ENCODE results near the gene DVL1. TPM values are rescaled to one million over a fixed set of nuclear protein-coding genes. Genes with fewer than 3 reads are reported as not detected.
"Not testable (repeated sequence)": the region's sequence is repeated elsewhere in the genome, so short reads cannot be mapped to it uniquely, and the experiment has no call there.

Gene DVL1
- total and polyA plus RNA-seq, 4 donors: 39.2 to 79.1 (median 62.8) TPM

GRCh38 chr1:1370771-1371300 is 21.6 kb upstream of the DVL1 start:
- WGBS, 2 donors: 79 to 80% methylated on average over 16 of the region's 16 CpGs
- Histone ChIP-seq H3K9ac (ENCODE audit: insufficient read depth in 1 of 2, low read length in 2 of 2) (no peak overlapping the region), H3K27ac (ENCODE audit: low read depth in 1 of 2, low read length in 1 of 2) (no peak overlapping the region), H3K27me3 (ENCODE audit: control insufficient read depth in 3 of 3, insufficient read depth in 3 of 3, low read length in 2 of 3) (no peaks in the 10 kb centered on the region), H3K36me3 (ENCODE audit: control insufficient read depth in 4 of 4, insufficient read depth in 4 of 4, low read length in 4 of 4) (peaks cover 0 to 7% (median 0%) of the 10 kb centered on the region in 4 donors), H3K9me3 (ENCODE audit: control insufficient read depth in 4 of 4, insufficient read depth in 3 of 4, low read length in 3 of 4) (no peaks in the 10 kb centered on the region), H3K4me3 (no peak overlapping the region), H3K4me1 (ENCODE audit: control insufficient read depth in 5 of 5, insufficient read depth in 5 of 5, low read length in 5 of 5) (peaks cover 0 to 17% (median 5%) of the 10 kb centered on the region in 5 donors)
- ATAC-seq (ENCODE audit: insufficient read depth, low FRiP score): no peak
- no peak for DNase-seq
- TF ChIP-seq CTCF (IDR thresholded peaks at IDR 0.05; ENCODE audit: control extremely low read depth, extremely low read depth): no peak

GRCh38 chr1:1370094-1370493 is 20.9 kb upstream of the DVL1 start:
- peaks cover 0 to 17% (median 4%) of the 10 kb centered on the region in 5 donors for H3K4me1 ChIP-seq (ENCODE audit: control insufficient read depth in 5 of 5, insufficient read depth in 5 of 5, low read length in 5 of 5)
- not testable (repeated sequence) for DNase-seq; H3K9ac ChIP-seq (ENCODE audit: insufficient read depth in 1 of 2, low read length in 2 of 2); H3K27ac ChIP-seq (ENCODE audit: low read depth in 1 of 2, low read length in 1 of 2); H3K4me3 ChIP-seq; H3K27me3 ChIP-seq (ENCODE audit: control insufficient read depth in 3 of 3, insufficient read depth in 3 of 3, low read length in 2 of 3); ATAC-seq (ENCODE audit: insufficient read depth, low FRiP score); H3K9me3 ChIP-seq (ENCODE audit: control insufficient read depth in 4 of 4, insufficient read depth in 3 of 4, low read length in 3 of 4); H3K36me3 ChIP-seq (ENCODE audit: control insufficient read depth in 4 of 4, insufficient read depth in 4 of 4, low read length in 4 of 4)
- WGBS, 2 donors: 93 to 95% methylated on average over 14 of the region's 14 CpGs

GRCh38 chr1:1367315-1367714 is 18.1 kb upstream of the DVL1 start:
- H3K4me3 ChIP-seq: no peak overlapping the region
- no peaks in the 10 kb centered on the region for H3K27me3 ChIP-seq (ENCODE audit: control insufficient read depth in 3 of 3, insufficient read depth in 3 of 3, low read length in 2 of 3)
- no peak for ATAC-seq (ENCODE audit: insufficient read depth, low FRiP score)

GRCh38 chr1:1366699-1367066 is 17.5 kb upstream of the DVL1 start:
- Histone ChIP-seq H3K4me1 (ENCODE audit: control insufficient read depth in 5 of 5, insufficient read depth in 5 of 5, low read length in 5 of 5) (peaks cover 0 to 6% (median 3%) of the 10 kb centered on the region in 5 donors), H3K27me3 (ENCODE audit: control insufficient read depth in 3 of 3, insufficient read depth in 3 of 3, low read length in 2 of 3) (no peaks in the 10 kb centered on the region), H3K36me3 (ENCODE audit: control insufficient read depth in 4 of 4, insufficient read depth in 4 of 4, low read length in 4 of 4) (no peaks in the 10 kb centered on the region), H3K27ac (ENCODE audit: low read depth in 1 of 2, low read length in 1 of 2) (no peak overlapping the region), H3K9me3 (ENCODE audit: control insufficient read depth in 4 of 4, insufficient read depth in 3 of 4, low read length in 3 of 4) (no peaks in the 10 kb centered on the region), H3K9ac (ENCODE audit: insufficient read depth in 1 of 2, low read length in 2 of 2) (no peak overlapping the region), H3K4me3 (no peak overlapping the region)
- TF ChIP-seq CTCF (IDR thresholded peaks at IDR 0.05; ENCODE audit: control extremely low read depth, extremely low read depth): no peak
- DNase-seq (peak in 1 of 3 donors; percentile 49), ATAC-seq (ENCODE audit: insufficient read depth, low FRiP score) (no peak)
- WGBS, 2 donors: 97% methylated on average over 3 of the region's 3 CpGs

More at GRCh38 chr1:1367315-1367714, 18.1 kb upstream of the DVL1 start:
- Histone ChIP-seq H3K4me1 (ENCODE audit: control insufficient read depth in 5 of 5, insufficient read depth in 5 of 5, low read length in 5 of 5) (peaks cover 0 to 6% (median 0%) of the 10 kb centered on the region in 5 donors), H3K9ac (ENCODE audit: insufficient read depth in 1 of 2, low read length in 2 of 2) (no peak overlapping the region), H3K27ac (ENCODE audit: low read depth in 1 of 2, low read length in 1 of 2) (no peak overlapping the region), H3K36me3 (ENCODE audit: control insufficient read depth in 4 of 4, insufficient read depth in 4 of 4, low read length in 4 of 4) (no peaks in the 10 kb centered on the region), H3K9me3 (ENCODE audit: control insufficient read depth in 4 of 4, insufficient read depth in 3 of 4, low read length in 3 of 4) (no peaks in the 10 kb centered on the region)
- DNase-seq: peak in 1 of 3 donors; percentile 51
- no peak for TF ChIP-seq CTCF (IDR thresholded peaks at IDR 0.05; ENCODE audit: control extremely low read depth, extremely low read depth)
- 96 to 98% methylated on average over 5 of the region's 5 CpGs for whole genome bisulfite sequencing, 2 donors

Data from lung (tissue), 12 donors.